HepG2 (cell line): ENCODE results near the gene CMTM3. TPM values are rescaled to one million over a fixed set of nuclear protein-coding genes. Genes with fewer than 3 reads are reported as not detected.

ENCODE experiments used
- ATAC-seq: fragments of 200-7000 bp; cut with Tn5 transposase; 3 replicates; pipeline ENCODE4 v1.9.1; 2020; ENCODE audit warnings: mild to moderate bottlenecking, moderate library complexity
- BruUV-seq: library from RNA; stranded (reverse); fragments of 400-500 nt; replicated peaks from 2 replicates; lab custom pipeline; 2021; lab: Mats Ljungman, UMichigan
- CTCF ChIA-PET: fragments of 300-600 bp; formaldehyde crosslinking; extraction: SDS; loops from one replicate; lab custom pipeline; 2021; ENCODE audit warnings: low total read pairs, inconsistent platforms, low intra/inter-chr PET ratio; lab: Yijun Ruan, JAX
- POLR2A ChIA-PET: fragments of 350-600 bp; sonication (Branson Sonifier 250); formaldehyde crosslinking; loops from one replicate; lab custom pipeline; 2020; ENCODE audit warnings: antibody characterized with exemption, inconsistent platforms; lab: Yijun Ruan, JAX
- DNase-seq: peaks from one replicate; pipeline ENCODE4 v3.0.0-alpha.2; 2015; ENCODE audit warnings: low spot score
- FAIRE-seq: peaks from 3 replicates; lab custom pipeline; 2011; peaks lifted over from hg19 to GRCh38; lab: Jason Lieb, UNC
- H2AFZ ChIP-seq: one replicate; pipeline ENCODE4 v1.6.1; 2011; ENCODE audit warnings: low read length, inconsistent platforms
- H3K27ac ChIP-seq: fragments of 300-600 bp; 3 replicates; pipeline ENCODE4 v1.8.0; 2011; ENCODE audit warnings: mixed run types, mild to moderate bottlenecking, mixed read lengths, low read length, inconsistent platforms; ENCODE audit not compliant: insufficient read depth; ENCODE audit errors: extremely low read length
- H3K27me3 ChIP-seq, 2 experiments: fragments of 200-600 bp in 1 of 2; 2 replicates in 1 of 2; 3 replicates in 1 of 2; pipeline versions ENCODE4 v1.6.0 to v1.8.0; 2011; ENCODE audit warnings: low read length in 2 of 2, mild to moderate bottlenecking in 2 of 2, moderate library complexity in 2 of 2, inconsistent platforms in 1 of 2; ENCODE audit not compliant: insufficient read depth in 2 of 2, control insufficient read depth in 1 of 2
- H3K36me3 ChIP-seq, 2 experiments: fragments of 200-600 bp in 1 of 2; replicated peaks in 1 of 2; 2 replicates in 1 of 2; 3 replicates in 1 of 2; pipeline versions ENCODE4 v1.5.1 to v1.8.0; 2011; ENCODE audit warnings: low read length in 2 of 2, inconsistent platforms in 1 of 2; ENCODE audit not compliant: insufficient read depth in 2 of 2, control insufficient read depth in 1 of 2
- H3K4me1 ChIP-seq: 2 replicates; pipeline ENCODE4 v1.5.1; 2012; ENCODE audit warnings: low read length, inconsistent platforms; ENCODE audit not compliant: insufficient read depth
- H3K4me2 ChIP-seq: 2 replicates; pipeline ENCODE4 v1.6.0; 2011; ENCODE audit warnings: low read depth, low read length, inconsistent platforms
- H3K4me3 ChIP-seq, 3 experiments: fragments of 200-600 bp in 1 of 3; sonication (generic), shearing (Covaris generic) in 1 of 3; replicated peaks in 1 of 3; 2 replicates each; pipeline ENCODE4 v1.5.1; 2011 to 2016; ENCODE audit warnings: low read length in 3 of 3, inconsistent platforms in 2 of 3, low read depth in 2 of 3, mild to moderate bottlenecking in 2 of 3, control low read depth in 1 of 3, mixed read lengths in 1 of 3; ENCODE audit not compliant: insufficient read depth in 1 of 3
- H3K79me2 ChIP-seq: one replicate; pipeline ENCODE4 v1.6.1; 2011; ENCODE audit warnings: low read length, inconsistent platforms; ENCODE audit not compliant: insufficient read depth
- H3K9ac ChIP-seq: 2 replicates; pipeline ENCODE4 v1.6.0; 2011; ENCODE audit warnings: mild to moderate bottlenecking, low read depth, low read length, inconsistent platforms; ENCODE audit not compliant: insufficient read depth
- H3K9me3 ChIP-seq: 2 replicates; pipeline ENCODE4 v1.5.1; 2012; ENCODE audit warnings: mild to moderate bottlenecking, low read length
- H4K20me1 ChIP-seq: 2 replicates; pipeline ENCODE4 v1.6.0; 2011; ENCODE audit warnings: inconsistent platforms, mild to moderate bottlenecking, low read length, moderate library complexity; ENCODE audit not compliant: insufficient read depth
- ELK4 ChIP-seq: sonication (generic); formaldehyde crosslinking; IDR thresholded peaks from 2 replicates; pipeline ENCODE4 v1.9.0; 2021; ENCODE audit warnings: missing genetic modification reagents, borderline replicate concordance
- NFIB ChIP-seq: sonication (generic); formaldehyde crosslinking; IDR thresholded peaks from 2 replicates; pipeline ENCODE4 v1.9.0; 2021; ENCODE audit warnings: missing genetic modification reagents, mild to moderate bottlenecking, borderline replicate concordance
- ZBTB38 ChIP-seq: sonication (generic); formaldehyde crosslinking; IDR thresholded peaks from 2 replicates; pipeline ENCODE4 v1.5.1; 2020; ENCODE audit warnings: mild to moderate bottlenecking, missing genetic modification reagents
- ZBTB4 ChIP-seq: sonication (generic); formaldehyde crosslinking; IDR thresholded peaks from 2 replicates; pipeline ENCODE4 v1.4.0; 2020; ENCODE audit warnings: missing genetic modification reagents, mild to moderate bottlenecking, borderline replicate concordance
- ZNF160 ChIP-seq: sonication (generic); formaldehyde crosslinking; IDR thresholded peaks from 2 replicates; pipeline ENCODE4 v1.8.0; 2022; ENCODE audit warnings: mild to moderate bottlenecking, inconsistent platforms, missing genetic modification reagents
- ZNF281 ChIP-seq: sonication (generic); formaldehyde crosslinking; IDR thresholded peaks from 2 replicates; pipeline ENCODE4 v1.4.0; 2020; ENCODE audit warnings: missing genetic modification reagents, borderline replicate concordance
- ZNF34 ChIP-seq: sonication (generic); formaldehyde crosslinking; IDR thresholded peaks from 2 replicates; pipeline ENCODE4 v1.4.0; 2020; ENCODE audit warnings: mild to moderate bottlenecking, missing genetic modification reagents, borderline replicate concordance
- ZNF564 ChIP-seq: sonication (generic); formaldehyde crosslinking; IDR thresholded peaks from 2 replicates; pipeline ENCODE4 v1.8.1; 2023; ENCODE audit warnings: mild to moderate bottlenecking, missing genetic modification reagents
- ZNF639 ChIP-seq: conservative IDR thresholded peaks from 2 replicates; pipeline ENCODE4 v1.6.1; 2018; ENCODE audit warnings: missing genetic modification reagents
- ZNF749 ChIP-seq: sonication (generic); formaldehyde crosslinking; IDR thresholded peaks from 2 replicates; pipeline ENCODE4 v1.8.0; 2022; ENCODE audit warnings: mild to moderate bottlenecking, missing genetic modification reagents, moderate library complexity, borderline replicate concordance
- ZNF770 ChIP-seq: sonication (generic); formaldehyde crosslinking; IDR thresholded peaks from 2 replicates; pipeline ENCODE4 v1.5.0; 2020; ENCODE audit warnings: mild to moderate bottlenecking, missing genetic modification reagents
- ZNF850 ChIP-seq: sonication (generic); formaldehyde crosslinking; conservative IDR thresholded peaks from 2 replicates; pipeline ENCODE4 v1.9.0; 2021; ENCODE audit warnings: mild to moderate bottlenecking, missing genetic modification reagents
- WGBS: methylation state at CpG from one replicate; pipeline ENCODE4 v1.1.6; 2017; ENCODE audit warnings: low lambda C conversion rate; 5-methylcytosine and 5-hydroxymethylcytosine counted together
- in situ Hi-C: cut with HindIII; loops from 2 replicates; pipeline ENCODE4 v1.10.0; 2017; ENCODE audit warnings: low pct_unique_long_range_greater_than_20kb; ENCODE audit not compliant: extremely low pct_ligation_motif_present
- intact Hi-C: fragments of 100-400 bp; cut with micrococcal nuclease; formaldehyde crosslinking; loops from one replicate; pipeline ENCODE4 v1.10.0; 2022; ENCODE audit not compliant: unreplicated experiment
- polyA plus RNA-seq, 8 experiments: library from polyadenylated mRNA; depleted of rRNA in 3 of 8; stranded (reverse) in 7 of 8; unstranded in 1 of 8; fragments of >200 nt; fragmentation: Illumina TruSeq in 4 of 8; extraction: Trizol in 4 of 8; gene quantifications; 2 replicates each; pipeline versions ENCODE4 v1.2.1 to v1.2.3, GENCODE V29; 2011 to 2016; ENCODE audit warnings: low read depth in 4 of 8, missing spikeins in 1 of 8, mixed read lengths in 1 of 8; ENCODE audit not compliant: insufficient read depth in 1 of 8
- total RNA-seq, 5 experiments: library from RNA; depleted of rRNA; stranded (reverse); fragments of >200 nt; fragmentation: Illumina TruSeq; extraction: Trizol; gene quantifications; 2 replicates each; pipeline ENCODE4 v1.2.3, GENCODE V29; 2016; ENCODE audit warnings: low read depth in 1 of 5

Gene CMTM3
- total and polyA plus RNA-seq, 2 of the 13 experiments (the other 11 are each of a cell fraction or from before 2014, with no cell fraction given): 29.2 to 48.7 TPM

- no peaks in the 10 kb centered on the region for H3K9me3 ChIP-seq
- 98% methylated on average over 8 of the region's 10 CpGs for WGBS
- H3K4me2 ChIP-seq: no peak overlapping the region
- CTCF ChIA-PET: no interaction called here
- no peak for ATAC-seq
- no TSS peak for BruUV-seq
- no peak overlapping the region for H2AFZ ChIP-seq
- H3K4me3 ChIP-seq: no peak overlapping the region
- no peaks in the 10 kb centered on the region for H4K20me1 ChIP-seq
- H3K9ac ChIP-seq: no peak overlapping the region
- no peaks in the 10 kb centered on the region for H3K79me2 ChIP-seq
- POLR2A ChIA-PET: no interaction called here
- DNase-seq: no peak
- H3K4me1 ChIP-seq: peaks cover 36% of the 10 kb centered on the region
- no peak overlapping the region for H3K27ac ChIP-seq
- H3K27me3 ChIP-seq: no peaks in the 10 kb centered on the region
- in situ Hi-C loops (no loop called here), intact Hi-C loops (no loop called here)
- H3K36me3 ChIP-seq: peaks cover 2 to 21% of the 10 kb centered on the region in 2 experiments; a peak in 4 of 5 replicates
- FAIRE-seq: no peak
- TF ChIP-seq ZBTB4 (CRISPR knock-in tag) (no peak), ZNF770 (no peak), ZNF281 (CRISPR knock-in tag) (no peak), ZNF639 (CRISPR knock-in tag) (no peak), ZNF850 (CRISPR knock-in tag) (no peak), ZNF564 (CRISPR knock-in tag) (no peak), ZNF34 (CRISPR knock-in tag) (no peak), ZNF749 (no peak), ZBTB38 (no peak), ZNF160 (CRISPR knock-in tag) (no peak), ELK4 (no peak), NFIB (no peak)
Observed at GRCh38 chr16:66618588-66619375, 14.3 kb downstream of the CMTM3 start.
